CD4-positive, alpha-beta T cell treated with Interleukin-6 at 100 ng/mL for 8 hours (primary cell): Measurements from ENCODE around the gene SLFN12L.

ENCODE experiments used
- DNase-seq: peaks from one replicate; pipeline ENCODE4 v3.0.0-alpha.2; 2020; ENCODE audit warnings: mixed read lengths, low spot score

SLFN12L gene

GRCh38 chr17:35432176-35433074 is 105.1 kb downstream of the SLFN12L start, which contains the start of gene SLFN12:
Gene SLFN12, minus strand, starts transcription at chr17:35432500. Its CDS starts 9,472 bp downstream, at chr17:35423028.
- DNase-seq: peak; percentile 69

DNA sequence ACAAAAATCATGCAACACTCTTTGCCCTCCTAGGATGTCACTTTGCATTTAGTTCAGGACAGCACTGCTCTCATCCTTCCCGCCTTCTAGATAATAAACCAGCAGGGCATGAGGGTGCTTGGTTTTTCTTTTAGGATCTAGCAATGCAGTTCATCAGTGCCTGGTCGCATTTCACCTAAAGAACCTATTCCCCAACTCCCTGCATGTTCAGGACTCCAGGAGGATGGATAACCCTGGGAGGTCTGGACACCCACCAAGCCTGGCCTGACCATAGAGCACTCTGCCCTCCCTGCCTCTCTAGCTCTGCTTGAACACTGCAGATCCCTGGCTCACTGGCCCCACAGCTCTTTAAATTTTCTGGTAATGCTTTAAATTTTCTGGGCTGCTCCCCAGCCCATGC is 107.8 kb downstream of the SLFN12L start:
- DNase-seq: no peak

GRCh38 chr17:35428229-35428628 is 109.2 kb downstream of the SLFN12L start:
- DNase-seq: no peak

DNA sequence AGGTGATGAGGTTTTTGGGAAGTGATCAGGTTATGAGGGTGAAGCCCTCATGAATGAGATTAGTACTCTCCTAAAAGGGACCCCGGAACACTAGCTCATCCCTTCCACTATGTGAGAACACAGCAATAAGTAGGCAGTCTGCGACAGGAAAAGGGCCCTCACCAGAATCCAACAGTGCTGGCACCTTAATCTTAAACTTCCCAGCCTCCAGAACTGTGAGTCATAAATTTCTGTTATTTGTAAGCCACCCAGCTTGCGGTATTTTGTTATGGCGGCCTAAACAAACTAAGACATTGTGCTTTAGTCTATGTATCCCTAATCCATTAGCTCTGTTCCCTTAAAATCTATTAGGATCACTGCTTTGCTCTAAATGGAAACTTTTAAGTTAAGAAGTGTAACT is 113.7 kb downstream of the SLFN12L start:
- DNase-seq: no peak
